Panc1 (cell line): ENCODE results near the gene LMBR1L.

Experiments
- CTCF ChIP-seq: fragments of 450-650 bp; IDR thresholded peaks from 2 replicates; pipeline ENCODE4 v1.5.1; 2017; ENCODE audit warnings: mild to moderate bottlenecking
- POLR2AphosphoS5 ChIP-seq: IDR thresholded peaks from 2 replicates; pipeline ENCODE4 v1.6.1; 2012; ENCODE audit warnings: mild to moderate bottlenecking, low read depth, low read length, moderate library complexity
- REST ChIP-seq, 2 experiments: IDR thresholded peaks; 2 replicates each; pipeline ENCODE4 v1.6.1; 2011 to 2012; ENCODE audit warnings: low read depth in 2 of 2, control low read depth in 1 of 2, low read length in 1 of 2, mild to moderate bottlenecking in 1 of 2, moderate library complexity in 1 of 2; ENCODE audit not compliant: insufficient read depth in 1 of 2

GRCh38 chr12:49055092-49055491, 55.6 kb downstream of the LMBR1L start:
- TF ChIP-seq REST (IDR thresholded peaks at IDR 0.05; ENCODE audit: insufficient read depth in 1 of 2, low read depth in 2 of 2, low read length in 1 of 2), result no peak
- no peak for TF ChIP-seq POLR2AphosphoS5
- no peak for TF ChIP-seq CTCF
